ENCODE measurements around the gene CTXND1.

CTXND1 gene

DNA sequence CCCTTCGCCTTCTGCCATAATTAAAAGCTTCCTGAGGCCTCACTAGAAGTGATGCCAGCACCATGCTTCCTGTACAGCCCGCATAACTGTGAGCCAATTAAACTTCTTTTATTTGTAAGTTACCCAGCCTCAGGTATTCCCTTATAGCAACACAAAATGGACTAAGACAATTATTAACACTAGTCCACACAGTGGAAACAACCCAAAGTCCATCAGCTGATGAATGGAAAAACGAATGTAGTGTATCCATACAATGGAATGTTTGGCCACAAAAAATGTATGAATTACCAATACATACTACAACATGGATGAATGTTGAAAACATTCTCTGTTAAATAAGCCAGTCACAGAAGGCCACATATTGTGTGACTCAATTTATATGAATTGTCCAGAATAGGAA is 22.5 kb upstream of the CTXND1 start:
- no peak overlapping the region for H3K27ac Mint-ChIP-seq (ENCODE audit: low read depth)

DNA sequence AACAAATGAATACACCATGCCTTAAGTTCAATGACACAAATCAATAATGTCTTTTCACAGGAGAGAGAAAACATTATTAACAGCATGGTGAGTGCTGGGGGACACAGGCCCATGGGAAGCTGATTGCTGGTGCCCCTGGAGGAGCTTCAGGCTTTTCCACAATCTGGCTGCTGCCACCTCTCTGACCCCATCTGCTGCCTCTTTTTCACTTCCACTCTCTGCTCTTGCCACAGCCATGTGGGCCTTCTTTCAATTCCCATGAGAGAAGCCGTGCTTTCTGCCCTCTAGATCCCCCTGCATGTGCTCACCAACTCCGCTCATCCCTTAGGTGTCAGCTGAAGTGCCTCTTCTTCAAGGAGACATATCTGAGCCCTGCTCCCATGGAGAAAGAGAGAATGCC is 21.0 kb upstream of the CTXND1 start:
- H3K27me3 Mint-ChIP-seq, result peaks cover 51% of the 10 kb centered on the region
- H3K27ac Mint-ChIP-seq (ENCODE audit: low read depth), result no peak overlapping the region
- H3K9me3 Mint-ChIP-seq, result no peaks in the 10 kb centered on the region
- H3K4me1 Mint-ChIP-seq, result no peaks in the 10 kb centered on the region
- ATAC-seq (replicated peaks; ENCODE audit: extremely low read depth, poor library complexity, severe bottlenecking), result no peak
- H3K4me3 Mint-ChIP-seq, result no peak overlapping the region
- H3K36me3 Mint-ChIP-seq (ENCODE audit: insufficient read depth), result no peaks in the 10 kb centered on the region
- no peak for DNase-seq (ENCODE audit: low spot score in 2 of 2)

More for the DNA sequence above, 22.5 kb upstream of the CTXND1 start:
- no peak overlapping the region for H3K4me3 Mint-ChIP-seq
- H3K27me3 Mint-ChIP-seq, result peaks cover 47% of the 10 kb centered on the region
- H3K36me3 Mint-ChIP-seq (ENCODE audit: insufficient read depth), result no peaks in the 10 kb centered on the region
- no peaks in the 10 kb centered on the region for H3K4me1 Mint-ChIP-seq
- no peak for DNase-seq (ENCODE audit: low spot score in 2 of 2)
- no peak for ATAC-seq (replicated peaks; ENCODE audit: extremely low read depth, poor library complexity, severe bottlenecking)
- H3K9me3 Mint-ChIP-seq, result no peaks in the 10 kb centered on the region

DNA sequence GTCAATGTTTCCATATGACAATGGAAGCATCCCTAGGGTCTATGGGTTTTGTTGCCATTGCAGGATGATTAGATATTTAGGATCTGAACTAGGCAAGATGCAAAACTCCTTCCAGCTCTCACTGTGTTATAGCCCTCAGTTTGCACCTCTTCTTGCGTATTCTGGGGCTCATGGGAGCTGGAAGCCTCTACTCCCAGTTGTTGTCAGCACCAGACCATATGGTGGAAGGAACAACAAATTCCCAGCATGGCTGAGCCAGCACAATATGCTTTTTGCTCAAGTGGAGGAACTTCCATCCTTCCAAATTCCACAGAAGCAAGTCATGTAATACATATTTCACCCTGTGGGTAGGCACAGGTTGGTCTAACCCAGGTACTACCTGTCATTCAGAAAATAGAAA is 18.5 kb upstream of the CTXND1 start:
- no peak overlapping the region for H3K4me3 Mint-ChIP-seq
- H3K27ac Mint-ChIP-seq (ENCODE audit: low read depth), result no peak overlapping the region
- DNase-seq (ENCODE audit: low spot score in 2 of 2), result no peak
- no peaks in the 10 kb centered on the region for H3K9me3 Mint-ChIP-seq
- no peak for ATAC-seq (replicated peaks; ENCODE audit: extremely low read depth, poor library complexity, severe bottlenecking)
- H3K27me3 Mint-ChIP-seq, result peaks cover 47% of the 10 kb centered on the region
- H3K36me3 Mint-ChIP-seq (ENCODE audit: insufficient read depth), result no peaks in the 10 kb centered on the region
- no peaks in the 10 kb centered on the region for H3K4me1 Mint-ChIP-seq

DNA sequence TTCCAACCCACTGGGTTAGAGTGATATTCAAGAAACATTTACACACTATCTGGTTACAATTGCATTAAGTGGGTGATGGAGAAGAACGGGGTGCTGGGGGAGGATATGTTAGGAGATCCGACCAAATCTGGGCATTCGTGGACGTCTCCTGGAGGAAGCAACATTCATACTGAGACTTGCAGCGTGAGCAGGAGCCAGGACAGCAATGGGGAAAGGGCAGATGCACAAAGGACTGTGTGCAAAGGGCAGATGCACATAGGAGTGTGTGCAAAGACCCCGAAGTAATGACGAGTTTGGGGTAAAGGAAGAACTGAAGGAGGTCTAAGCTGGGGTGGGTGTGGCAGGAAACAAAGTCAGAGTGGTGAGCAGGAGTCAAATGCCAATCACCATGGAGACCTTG is 16.1 kb upstream of the CTXND1 start:
- ATAC-seq (replicated peaks; ENCODE audit: extremely low read depth, poor library complexity, severe bottlenecking) (no peak), DNase-seq (ENCODE audit: low spot score in 2 of 2) (no peak)
- Mint-ChIP-seq H3K36me3 (ENCODE audit: insufficient read depth) (no peaks in the 10 kb centered on the region), H3K27ac (ENCODE audit: low read depth) (no peak overlapping the region), H3K27me3 (peaks cover 49% of the 10 kb centered on the region), H3K4me3 (no peak overlapping the region), H3K4me1 (no peaks in the 10 kb centered on the region), H3K9me3 (no peaks in the 10 kb centered on the region)

DNA sequence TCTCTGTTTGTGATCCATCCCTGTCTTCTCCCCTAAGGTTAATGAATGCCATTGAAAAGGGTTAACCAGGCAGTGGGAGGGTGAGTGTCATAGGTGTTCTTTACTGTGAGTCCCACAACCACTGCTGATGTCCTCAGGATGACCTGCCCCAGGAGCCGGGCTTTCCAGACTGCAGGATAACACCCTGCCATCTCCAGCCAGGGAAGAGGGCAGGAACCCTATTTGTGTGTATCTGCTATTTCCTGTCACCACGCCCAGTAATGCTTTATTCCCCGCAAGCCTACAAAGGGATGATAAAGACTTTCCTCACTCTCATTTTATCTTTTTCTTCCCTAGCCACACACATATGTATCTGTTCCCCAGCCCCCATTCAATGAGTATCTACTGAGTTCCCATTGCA is 15.6 kb upstream of the CTXND1 start:
- no peaks in the 10 kb centered on the region for H3K4me1 Mint-ChIP-seq
- H3K4me3 Mint-ChIP-seq, result no peak overlapping the region
- peaks cover 53% of the 10 kb centered on the region for H3K27me3 Mint-ChIP-seq
- no peak for ATAC-seq (replicated peaks; ENCODE audit: extremely low read depth, poor library complexity, severe bottlenecking)
- H3K36me3 Mint-ChIP-seq (ENCODE audit: insufficient read depth), result no peaks in the 10 kb centered on the region
- DNase-seq (ENCODE audit: low spot score in 2 of 2), result no peak
- no peak overlapping the region for H3K27ac Mint-ChIP-seq (ENCODE audit: low read depth)
- no peaks in the 10 kb centered on the region for H3K9me3 Mint-ChIP-seq

DNA sequence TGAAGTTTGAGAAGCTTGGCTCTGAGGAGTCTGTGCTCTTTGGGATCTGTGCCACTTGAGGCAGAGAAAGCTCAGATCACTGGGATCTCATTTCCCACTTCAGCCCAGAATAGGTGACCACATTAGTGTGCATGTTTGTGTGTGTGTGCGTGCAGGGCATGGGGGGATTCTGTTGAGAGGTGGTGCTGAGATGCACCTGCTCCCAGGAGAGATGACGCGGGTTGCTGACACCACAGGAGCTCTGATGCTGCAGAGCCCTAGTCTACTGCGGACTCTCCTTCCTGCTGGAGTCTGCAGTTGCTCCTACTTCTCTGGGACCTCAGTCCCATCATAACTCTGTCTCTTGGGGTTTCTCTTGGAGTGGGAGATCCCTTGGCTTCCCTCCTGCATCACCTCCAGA is 14.7 kb upstream of the CTXND1 start:
- Mint-ChIP-seq H3K27ac (ENCODE audit: low read depth) (no peak overlapping the region), H3K4me3 (no peak overlapping the region), H3K4me1 (no peaks in the 10 kb centered on the region), H3K9me3 (no peaks in the 10 kb centered on the region), H3K27me3 (peaks cover 58% of the 10 kb centered on the region), H3K36me3 (ENCODE audit: insufficient read depth) (no peaks in the 10 kb centered on the region)
- DNase-seq (ENCODE audit: low spot score in 2 of 2), result no peak
- no peak for ATAC-seq (replicated peaks; ENCODE audit: extremely low read depth, poor library complexity, severe bottlenecking)

DNA sequence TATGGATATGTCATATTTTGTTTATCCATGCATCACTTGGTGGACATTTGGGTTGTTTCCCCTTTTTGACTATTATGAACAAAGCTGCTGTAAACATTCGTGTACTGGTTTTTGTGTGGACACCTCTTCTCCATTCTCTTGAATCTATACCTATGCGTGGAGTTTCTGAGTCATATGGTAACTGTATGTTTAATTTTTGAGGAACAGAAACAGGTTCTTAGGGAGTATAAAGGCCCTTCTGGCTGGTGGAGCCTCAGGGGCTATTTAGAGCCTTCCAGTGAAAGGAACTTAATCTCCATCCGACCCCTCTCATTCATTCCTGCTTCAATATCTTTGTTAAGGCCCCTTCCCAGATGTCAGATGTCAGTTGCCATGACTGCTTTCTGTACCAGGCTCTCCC is 14.1 kb upstream of the CTXND1 start:
- Mint-ChIP-seq H3K9me3 (peaks cover 5% of the 10 kb centered on the region), H3K36me3 (ENCODE audit: insufficient read depth) (no peaks in the 10 kb centered on the region), H3K27me3 (peaks cover 58% of the 10 kb centered on the region), H3K4me1 (no peaks in the 10 kb centered on the region), H3K4me3 (no peak overlapping the region), H3K27ac (ENCODE audit: low read depth) (no peak overlapping the region)
- ATAC-seq (replicated peaks; ENCODE audit: extremely low read depth, poor library complexity, severe bottlenecking), result no peak
- no peak for DNase-seq (ENCODE audit: low spot score in 2 of 2)

DNA sequence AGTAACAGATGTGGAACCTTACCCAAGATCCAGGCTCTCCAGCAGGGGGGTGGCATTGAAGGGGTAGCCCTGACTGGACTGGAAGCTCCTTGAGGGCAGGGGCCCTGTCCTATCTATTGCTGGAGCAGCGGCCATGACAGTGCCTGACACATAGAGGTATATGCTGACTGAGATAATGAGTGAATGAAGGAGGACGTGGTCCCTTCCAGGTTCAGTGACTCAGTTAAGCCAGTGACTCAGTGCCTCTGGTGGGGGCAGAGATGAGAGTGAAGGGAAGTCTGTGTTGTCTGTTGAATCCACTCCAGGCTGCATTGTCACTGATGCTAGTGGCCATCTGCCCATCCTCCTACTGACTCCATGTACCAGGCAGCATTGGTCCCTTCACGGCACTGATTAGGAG is 13.0 kb upstream of the CTXND1 start:
- Mint-ChIP-seq H3K27ac (ENCODE audit: low read depth) (no peak overlapping the region), H3K4me1 (no peaks in the 10 kb centered on the region), H3K4me3 (no peak overlapping the region), H3K9me3 (peaks cover 6% of the 10 kb centered on the region), H3K27me3 (peaks cover 63% of the 10 kb centered on the region), H3K36me3 (ENCODE audit: insufficient read depth) (no peaks in the 10 kb centered on the region)
- ATAC-seq (replicated peaks; ENCODE audit: extremely low read depth, poor library complexity, severe bottlenecking), result no peak
- DNase-seq (ENCODE audit: low spot score in 2 of 2), result no peak

DNA sequence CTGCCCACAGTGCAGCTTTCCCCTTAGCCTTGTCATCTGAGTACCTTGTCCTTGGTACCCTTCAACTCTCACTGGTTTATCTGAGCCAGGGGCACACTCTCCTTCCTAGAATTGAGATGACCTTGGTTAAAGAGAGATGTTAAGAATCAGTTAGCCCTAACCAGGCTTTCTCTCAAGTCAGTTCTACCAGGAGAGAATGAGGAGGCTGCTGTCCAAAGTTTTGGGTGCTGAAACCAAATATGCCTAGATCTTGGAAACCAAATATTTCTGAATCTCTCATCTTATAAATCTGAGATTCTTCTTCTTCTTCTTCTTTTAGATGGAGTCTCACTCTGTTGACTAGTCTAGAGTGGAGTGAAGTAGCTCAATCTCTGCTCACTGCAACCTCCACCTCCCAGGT is 12.0 kb upstream of the CTXND1 start:
- H3K27ac Mint-ChIP-seq (ENCODE audit: low read depth), result no peak overlapping the region
- no peaks in the 10 kb centered on the region for H3K36me3 Mint-ChIP-seq (ENCODE audit: insufficient read depth)
- no peaks in the 10 kb centered on the region for H3K4me1 Mint-ChIP-seq
- ATAC-seq (replicated peaks; ENCODE audit: extremely low read depth, poor library complexity, severe bottlenecking) (no peak), DNase-seq (ENCODE audit: low spot score in 2 of 2) (no peak)
- H3K4me3 Mint-ChIP-seq, result no peak overlapping the region
- peaks cover 6% of the 10 kb centered on the region for H3K9me3 Mint-ChIP-seq
- peaks cover 70% of the 10 kb centered on the region for H3K27me3 Mint-ChIP-seq

DNA sequence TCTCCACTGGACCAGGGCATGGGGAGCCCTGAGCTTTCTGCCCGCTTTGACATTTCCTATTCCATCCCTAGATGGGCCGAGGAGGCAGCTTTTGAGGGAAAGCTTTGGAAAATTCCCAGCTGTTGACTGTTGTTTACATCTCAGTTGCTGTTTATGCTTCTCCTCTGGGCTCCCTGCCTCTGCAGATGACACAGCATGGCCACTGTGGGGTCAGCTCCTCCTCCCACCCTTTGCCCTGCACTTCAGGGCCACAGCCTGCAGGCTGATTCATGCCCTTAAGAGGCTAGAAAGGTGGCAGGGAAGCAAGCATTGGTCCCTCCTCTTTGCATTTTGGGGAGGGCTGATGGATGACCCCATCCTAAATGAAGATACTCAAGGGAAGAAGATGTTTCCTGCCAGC is 8.5 kb upstream of the CTXND1 start:
- H3K27me3 Mint-ChIP-seq, result peaks cover 76% of the 10 kb centered on the region

DNA sequence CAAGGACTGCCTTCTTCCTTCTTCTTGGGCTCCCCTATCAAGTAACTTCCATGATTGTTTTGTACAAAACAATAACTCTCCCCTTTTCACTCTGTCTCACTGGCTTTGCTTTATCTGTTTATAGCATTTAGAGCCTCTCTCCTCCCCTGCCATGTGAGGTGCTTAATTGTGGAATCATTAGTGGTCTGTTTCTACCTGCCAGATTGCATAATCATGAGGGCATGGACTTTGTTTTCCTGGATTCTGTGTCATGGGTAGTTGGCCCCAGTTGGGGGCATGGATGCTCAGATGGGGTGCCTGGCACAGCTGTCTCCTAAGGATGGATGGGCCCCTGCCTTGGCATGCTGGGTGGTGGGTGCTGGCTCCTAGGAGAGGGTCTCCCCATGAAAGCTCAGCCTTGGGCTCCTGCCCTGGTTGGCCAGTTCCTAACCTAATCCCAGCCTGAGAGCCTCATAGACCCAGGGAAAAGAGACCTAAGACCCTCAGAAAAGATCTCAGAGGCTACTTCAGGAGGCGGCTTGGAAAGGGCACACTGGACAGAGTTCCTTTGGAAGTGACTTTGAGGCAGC is 8.0 kb upstream of the CTXND1 start:
- DNase-seq (ENCODE audit: low spot score in 2 of 2) (no peak), ATAC-seq (replicated peaks; ENCODE audit: extremely low read depth, poor library complexity, severe bottlenecking) (no peak)
- Mint-ChIP-seq H3K4me1 (no peaks in the 10 kb centered on the region), H3K4me3 (no peak overlapping the region), H3K9me3 (peaks cover 6% of the 10 kb centered on the region), H3K36me3 (ENCODE audit: insufficient read depth) (no peaks in the 10 kb centered on the region), H3K27ac (ENCODE audit: low read depth) (no peak overlapping the region), H3K27me3 (peaks cover 81% of the 10 kb centered on the region)

More for the DNA sequence above, 8.5 kb upstream of the CTXND1 start:
- DNase-seq (ENCODE audit: low spot score in 2 of 2), result no peak
- Mint-ChIP-seq H3K4me3 (no peak overlapping the region), H3K9me3 (peaks cover 6% of the 10 kb centered on the region), H3K36me3 (ENCODE audit: insufficient read depth) (no peaks in the 10 kb centered on the region), H3K27ac (ENCODE audit: low read depth) (no peak overlapping the region), H3K4me1 (no peaks in the 10 kb centered on the region)
- ATAC-seq (replicated peaks; ENCODE audit: extremely low read depth, poor library complexity, severe bottlenecking), result no peak

DNA sequence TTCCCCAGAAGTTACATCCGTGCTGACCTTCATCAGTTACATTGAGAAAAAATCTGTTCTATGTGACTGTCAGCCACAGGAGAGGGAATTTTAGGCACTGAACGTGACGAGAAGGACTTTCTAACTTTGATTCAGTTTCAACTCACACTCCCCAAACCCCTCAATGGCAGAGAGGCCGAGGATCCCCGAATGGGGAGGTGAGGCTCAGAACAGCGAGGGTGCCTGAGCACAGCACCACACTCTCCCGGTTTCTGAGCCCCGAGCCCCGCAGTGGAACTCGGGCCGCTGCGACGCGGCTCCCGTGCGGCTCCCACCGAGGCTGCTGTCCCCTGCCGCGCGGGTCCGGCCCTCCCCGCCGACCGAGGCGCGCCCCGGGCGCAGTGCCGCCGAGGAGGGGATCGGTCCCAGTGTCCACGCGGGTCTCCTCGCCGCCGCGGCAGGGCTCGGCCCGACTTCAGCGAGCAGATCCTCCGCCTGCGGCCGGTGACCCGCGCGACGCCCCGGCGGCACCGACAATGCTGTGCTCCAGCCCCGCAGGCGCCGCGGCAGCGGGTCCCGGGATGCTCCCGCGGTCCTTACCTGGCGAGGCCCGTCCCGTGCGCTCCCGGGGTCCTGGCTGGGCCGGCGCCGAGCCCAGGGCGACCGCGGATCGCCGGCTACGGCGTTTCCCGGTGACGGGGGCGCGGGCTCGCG is 439 bp downstream of the CTXND1 start:
- peak overlapping the region; percentile 44 for H3K4me3 Mint-ChIP-seq
- peaks cover 93% of the 10 kb centered on the region for H3K27me3 Mint-ChIP-seq
- no peaks in the 10 kb centered on the region for H3K9me3 Mint-ChIP-seq
- DNase-seq (ENCODE audit: low spot score in 2 of 2) (no peak), ATAC-seq (replicated peaks; ENCODE audit: extremely low read depth, poor library complexity, severe bottlenecking) (no peak)
- H3K4me1 Mint-ChIP-seq, result no peaks in the 10 kb centered on the region
- no peaks in the 10 kb centered on the region for H3K36me3 Mint-ChIP-seq (ENCODE audit: insufficient read depth)
- H3K27ac Mint-ChIP-seq (ENCODE audit: low read depth), result no peak overlapping the region

DNA sequence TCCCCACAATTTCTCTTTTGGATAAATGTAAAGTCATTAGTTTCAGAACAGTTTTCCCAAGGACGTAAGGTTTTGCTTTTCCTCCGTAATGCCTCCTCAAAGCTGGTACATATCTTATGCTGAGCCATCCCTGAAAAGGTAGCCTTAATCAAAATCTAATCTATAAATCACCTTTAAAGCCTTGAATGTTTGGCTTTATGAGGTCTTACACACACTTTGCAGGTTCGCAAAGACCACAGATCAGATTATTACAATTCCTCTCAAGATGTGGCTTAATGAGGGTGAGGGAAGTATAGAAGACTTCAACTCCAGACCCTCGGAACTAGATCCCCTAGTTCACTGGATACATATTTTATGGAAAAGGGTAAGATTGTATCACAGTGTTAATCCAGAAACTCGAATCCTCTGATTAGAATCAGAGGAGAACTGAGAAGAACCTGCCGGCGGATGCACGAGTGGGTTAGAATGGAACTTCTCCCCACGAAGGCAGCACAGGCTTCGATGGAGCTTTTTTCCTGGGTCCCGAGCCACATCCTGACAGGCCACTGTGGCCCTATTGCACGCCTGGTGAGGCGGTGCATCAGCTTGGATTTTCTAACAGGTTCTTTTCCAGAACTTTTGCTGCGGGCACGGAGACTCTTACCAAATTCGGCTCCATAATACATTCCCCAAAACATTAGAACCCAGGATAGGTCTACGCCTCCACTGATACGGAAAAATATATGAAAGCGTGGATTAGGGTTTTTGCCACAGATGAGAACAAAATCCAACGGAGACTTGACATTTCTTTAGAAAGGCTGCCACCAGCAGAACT is 1.2 kb downstream of the CTXND1 start:
- no peak for ATAC-seq (replicated peaks; ENCODE audit: extremely low read depth, poor library complexity, severe bottlenecking)
- Mint-ChIP-seq H3K4me3 (peak overlapping the region; percentile 44), H3K9me3 (no peaks in the 10 kb centered on the region), H3K4me1 (no peaks in the 10 kb centered on the region), H3K27me3 (peaks cover 93% of the 10 kb centered on the region), H3K27ac (ENCODE audit: low read depth) (no peak overlapping the region), H3K36me3 (ENCODE audit: insufficient read depth) (no peaks in the 10 kb centered on the region)
- DNase-seq (ENCODE audit: low spot score in 2 of 2), result no peak
